ENCODE results near the gene DIPK1A.

Gene DIPK1A

DNA sequence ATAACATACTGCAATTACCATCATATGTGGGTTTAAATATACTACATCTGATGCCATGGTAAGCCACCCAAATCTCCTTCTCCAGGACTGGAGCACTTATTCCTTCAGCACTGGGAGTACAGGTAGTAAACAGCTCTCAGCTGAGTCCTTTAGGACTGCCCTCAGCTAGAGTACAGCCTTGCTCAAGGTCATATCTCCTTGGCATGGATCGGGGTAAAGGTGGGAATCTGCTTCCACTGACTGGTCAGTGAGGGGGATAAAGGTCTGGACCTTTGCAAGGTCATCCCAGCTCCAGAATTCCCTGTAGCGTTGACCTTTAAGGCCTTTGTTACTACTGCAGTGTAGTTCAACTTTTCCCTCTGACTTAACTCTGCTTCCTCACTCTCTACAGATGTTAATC is 90.7 kb downstream of the DIPK1A start:
- no peak for DNase-seq

DNA sequence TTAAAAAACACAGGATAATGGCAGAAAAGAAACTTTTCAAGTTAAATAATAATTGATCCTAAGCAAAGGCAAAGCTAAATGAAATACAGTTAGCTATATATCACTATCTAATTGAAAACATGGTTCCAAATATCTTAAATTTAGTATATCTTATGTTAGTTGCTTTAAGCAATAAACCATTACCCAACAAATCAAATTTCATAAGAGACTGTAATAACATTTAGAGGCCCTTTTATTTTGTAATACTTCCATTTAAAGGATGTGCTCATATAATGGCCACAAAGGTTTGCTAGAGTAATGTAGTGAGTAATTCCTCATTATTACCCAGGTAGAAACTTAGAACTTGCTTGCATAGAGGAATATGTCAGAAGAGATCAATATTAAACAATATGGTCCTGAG is 97.1 kb downstream of the DIPK1A start:
- no peak for DNase-seq

DNA sequence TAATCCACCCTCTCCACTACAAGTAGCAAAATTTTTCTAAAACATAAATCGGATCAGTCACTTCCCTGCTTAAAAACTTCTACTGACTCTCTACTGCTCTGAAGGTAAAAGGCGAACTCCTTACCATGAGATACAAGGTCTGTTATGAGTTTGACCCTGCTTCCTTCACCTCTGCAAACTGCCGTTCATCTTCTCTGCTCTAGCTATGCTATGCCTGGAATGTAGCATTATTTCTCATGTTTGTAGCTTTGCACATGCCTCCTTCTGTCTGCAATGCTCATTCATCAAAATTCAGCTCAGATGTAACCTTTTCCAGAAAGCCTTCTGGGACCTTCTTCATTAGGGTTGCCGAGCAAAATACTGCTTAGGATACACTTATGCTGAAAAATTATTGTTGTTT is 98.7 kb downstream of the DIPK1A start:
- DNase-seq: no peak

DNA sequence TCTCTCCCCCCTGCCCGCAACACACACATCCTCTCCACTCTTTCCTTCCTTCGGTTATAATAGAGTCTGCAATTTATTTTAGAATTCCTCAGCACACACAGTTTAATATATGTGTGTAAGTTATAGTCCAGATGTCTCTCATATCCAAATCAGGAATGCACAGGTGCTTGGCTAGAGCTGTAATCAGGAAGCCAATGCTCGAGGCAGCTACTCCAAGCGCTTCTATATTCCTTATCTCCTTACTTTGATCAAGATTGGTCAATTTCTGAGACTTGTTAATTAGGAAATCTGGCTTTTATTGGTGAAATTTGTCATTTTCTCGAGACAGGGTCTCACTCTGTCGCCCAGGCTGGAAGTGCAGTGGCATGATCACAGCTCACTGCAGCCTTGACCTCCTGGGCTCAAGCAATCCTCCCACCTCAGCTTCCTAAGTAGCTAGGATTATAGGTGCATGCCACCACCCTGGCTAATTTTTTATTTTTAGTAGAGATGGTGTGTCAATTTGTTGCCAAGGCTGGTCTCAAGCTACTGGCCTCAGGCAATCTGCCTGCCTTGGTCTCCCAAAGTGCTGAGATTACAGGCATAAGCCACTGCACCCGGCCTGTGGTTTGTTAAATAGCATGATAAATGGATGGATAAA is 101.7 kb downstream of the DIPK1A start:
- no peak for DNase-seq

- peak; percentile 59 for DNase-seq
Measured at GRCh38 chr1:92858564-92859399, 102.5 kb downstream of the DIPK1A start.

- DNase-seq: no peak
Measured at GRCh38 chr1:92857817-92858216, 103.4 kb downstream of the DIPK1A start.

DNA sequence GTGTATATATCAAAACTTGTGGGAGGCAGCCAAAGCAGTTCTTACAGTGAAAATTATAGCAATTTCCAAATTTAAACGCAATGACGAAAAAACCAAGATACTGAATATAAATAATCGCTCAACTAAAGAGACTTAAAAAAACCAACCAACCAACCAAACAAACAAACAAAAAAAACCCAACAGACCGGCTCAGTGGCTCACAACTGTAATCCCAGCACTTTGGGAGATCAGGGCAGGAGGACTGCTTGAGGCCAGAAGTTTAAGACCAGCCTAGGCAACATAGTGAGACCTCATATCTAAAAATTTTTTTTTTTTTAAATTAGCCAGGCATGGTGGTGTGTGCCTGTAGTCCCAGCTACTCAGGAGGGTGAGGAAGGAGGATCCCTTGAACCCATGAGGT is 106.0 kb downstream of the DIPK1A start:
- no peak for DNase-seq

DNA sequence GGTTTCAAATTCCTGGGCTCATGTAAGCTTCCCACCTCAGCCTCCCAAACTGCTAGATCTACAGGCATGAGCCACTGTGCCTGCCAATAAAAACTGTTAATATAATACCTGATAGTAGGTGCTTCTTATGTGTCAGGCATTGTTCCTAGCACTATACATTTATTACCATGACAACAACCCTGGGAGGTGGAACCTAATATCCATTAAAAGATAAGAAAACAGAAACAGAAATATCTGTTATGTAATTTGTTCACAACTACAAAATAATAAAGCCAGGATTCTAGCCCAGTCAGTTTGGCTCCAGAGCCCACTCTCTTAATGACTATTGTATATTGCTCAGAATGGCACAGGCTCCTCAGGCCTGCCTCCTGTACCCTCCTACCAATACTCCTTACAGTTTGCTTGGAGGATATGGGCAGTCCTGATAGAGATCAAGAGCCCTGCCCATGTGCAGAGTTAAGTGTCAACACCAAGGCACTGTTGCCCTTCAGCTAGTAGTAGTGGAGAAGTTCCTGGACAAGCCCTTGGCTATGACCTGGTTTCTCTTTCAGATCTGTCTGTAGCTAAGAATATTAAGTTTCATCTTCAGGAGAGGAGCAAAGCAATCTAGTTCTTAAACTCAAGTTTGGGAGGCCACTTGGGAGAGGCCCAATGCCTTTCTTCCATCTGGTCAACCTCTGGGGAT is 107.0 kb downstream of the DIPK1A start:
- DNase-seq: no peak

DNA sequence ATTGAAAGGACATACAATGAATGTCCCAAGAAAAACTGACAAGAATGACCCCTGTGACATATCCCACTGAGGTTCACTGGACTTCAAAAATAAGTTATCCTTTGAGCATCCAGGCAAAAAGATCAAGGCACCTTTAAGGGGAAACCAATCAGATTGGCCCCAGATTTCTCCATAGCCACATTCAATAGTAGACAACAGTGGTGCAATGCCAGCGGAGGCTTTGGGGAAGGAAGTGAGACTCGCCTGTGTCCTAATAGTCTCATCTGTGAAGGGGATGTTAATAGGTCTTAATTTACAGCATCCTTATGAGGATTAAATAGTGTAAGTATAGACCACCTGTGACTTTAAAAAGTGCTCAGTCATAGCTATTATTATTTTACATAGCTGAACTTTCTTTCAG is 108.0 kb downstream of the DIPK1A start:
- DNase-seq: no peak

GRCh38 chr1:92851729-92852128 is 109.5 kb downstream of the DIPK1A start:
- DNase-seq: no peak

- DNase-seq: no peak
Measured at GRCh38 chr1:92850019-92850418, 111.2 kb downstream of the DIPK1A start.

- no peak for DNase-seq
Measured at GRCh38 chr1:92848201-92848600, 113.1 kb downstream of the DIPK1A start.

DNA sequence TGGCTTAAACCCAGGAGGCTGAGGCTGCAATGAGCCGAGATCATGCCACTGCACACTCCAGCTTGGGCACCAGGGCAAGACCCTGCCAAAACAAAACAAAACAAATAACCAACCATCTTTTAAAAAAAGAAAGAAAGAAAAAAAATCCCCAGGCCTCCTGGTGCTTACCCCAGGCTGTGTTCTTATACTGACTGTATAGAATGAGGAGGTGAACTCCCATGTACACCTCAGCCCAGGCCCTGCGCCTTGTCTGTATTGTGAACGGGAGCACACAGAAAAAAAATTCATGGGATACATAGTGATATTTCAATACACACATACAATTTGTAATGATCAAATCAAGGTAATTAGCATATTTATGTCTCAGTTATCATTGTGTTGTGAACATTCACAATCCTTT is 115.4 kb downstream of the DIPK1A start:
- DNase-seq: no peak

GRCh38 chr1:92844439-92844838 is 116.8 kb downstream of the DIPK1A start:
- DNase-seq: no peak

- no peak for DNase-seq
Measured at GRCh38 chr1:92843429-92844352, 117.6 kb downstream of the DIPK1A start.

GRCh38 chr1:92843046-92843423 is 118.2 kb downstream of the DIPK1A start:
- DNase-seq: no peak

DNA sequence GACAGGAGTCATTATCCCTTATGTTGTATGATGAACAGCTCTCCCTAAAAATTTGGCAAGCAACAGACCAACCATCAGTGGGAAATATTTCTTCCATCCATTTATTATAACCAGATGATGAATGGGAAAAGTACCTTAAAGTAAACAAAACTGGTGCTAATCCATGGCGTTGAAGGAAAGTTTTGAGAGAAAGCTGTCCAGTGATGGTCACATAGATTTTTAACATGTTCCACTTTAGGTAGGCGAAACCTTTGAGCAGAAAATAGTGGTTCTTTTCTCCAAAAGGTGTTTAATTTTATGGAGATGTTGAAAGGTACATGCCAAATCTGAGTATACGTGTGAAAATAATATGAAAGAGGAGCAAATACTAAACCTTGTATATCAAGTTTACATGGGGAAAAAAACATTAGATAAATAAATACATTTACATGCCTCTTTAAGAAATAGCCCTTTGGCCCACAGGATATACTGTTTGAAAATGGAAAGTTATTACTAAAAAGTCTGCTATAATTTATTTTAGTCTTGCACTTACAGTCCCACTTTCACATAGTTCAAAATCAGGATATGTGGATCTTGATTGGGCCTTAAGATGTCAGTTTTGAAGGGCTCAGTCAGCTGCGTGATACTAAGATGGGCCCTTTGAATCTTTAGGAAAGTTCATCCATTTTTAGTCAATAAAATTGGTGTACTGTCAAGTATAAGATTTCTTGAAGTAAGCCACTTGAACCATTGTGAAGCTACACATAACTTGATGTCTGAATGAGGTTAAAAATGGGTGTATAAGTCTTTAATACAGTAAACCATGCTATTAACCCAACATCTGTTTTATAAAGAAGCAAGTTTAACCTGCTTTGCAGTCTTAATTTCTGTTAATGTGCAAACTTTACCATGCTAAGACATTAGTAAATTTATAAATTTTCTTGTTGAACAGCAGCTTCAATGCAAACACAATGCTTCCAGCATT is 118.9 kb downstream of the DIPK1A start:
- DNase-seq: no peak

- DNase-seq: no peak
Measured at GRCh38 chr1:92840600-92840999, 120.7 kb downstream of the DIPK1A start.

GRCh38 chr1:92839442-92839841 is 121.8 kb downstream of the DIPK1A start:
- DNase-seq: no peak

- DNase-seq: no peak
Measured at GRCh38 chr1:92838519-92838918, 122.7 kb downstream of the DIPK1A start.

- DNase-seq: no peak
Measured at GRCh38 chr1:92837062-92837461, 124.2 kb downstream of the DIPK1A start.

DNA sequence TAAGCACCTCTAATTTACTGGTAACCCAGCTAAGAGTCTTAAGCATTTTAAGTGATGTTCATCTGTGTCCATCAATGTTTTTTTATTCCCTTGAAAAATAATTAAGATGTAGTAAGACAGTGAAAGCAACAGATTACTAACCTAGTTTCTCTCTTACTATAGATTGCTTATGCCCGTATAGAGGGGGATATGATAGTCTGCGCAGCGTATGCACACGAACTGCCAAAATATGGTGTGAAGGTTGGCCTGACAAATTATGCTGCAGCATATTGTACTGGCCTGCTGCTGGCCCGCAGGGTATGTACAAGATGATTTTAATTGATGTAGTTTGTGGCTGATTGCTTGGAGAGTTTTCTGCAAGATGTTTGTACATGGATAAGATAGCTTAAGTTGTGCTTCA is 126.6 kb downstream of the DIPK1A start:
- no peak for DNase-seq
